ENCODE data around the gene FHAD1. TPM values are rescaled to one million over a fixed set of nuclear protein-coding genes. Genes with fewer than 3 reads are reported as not detected.

FHAD1 gene
- total and polyA plus RNA-seq, 2 donors (not counting 1 experiment from before 2014, with no cell fraction given), result not detected

DNA sequence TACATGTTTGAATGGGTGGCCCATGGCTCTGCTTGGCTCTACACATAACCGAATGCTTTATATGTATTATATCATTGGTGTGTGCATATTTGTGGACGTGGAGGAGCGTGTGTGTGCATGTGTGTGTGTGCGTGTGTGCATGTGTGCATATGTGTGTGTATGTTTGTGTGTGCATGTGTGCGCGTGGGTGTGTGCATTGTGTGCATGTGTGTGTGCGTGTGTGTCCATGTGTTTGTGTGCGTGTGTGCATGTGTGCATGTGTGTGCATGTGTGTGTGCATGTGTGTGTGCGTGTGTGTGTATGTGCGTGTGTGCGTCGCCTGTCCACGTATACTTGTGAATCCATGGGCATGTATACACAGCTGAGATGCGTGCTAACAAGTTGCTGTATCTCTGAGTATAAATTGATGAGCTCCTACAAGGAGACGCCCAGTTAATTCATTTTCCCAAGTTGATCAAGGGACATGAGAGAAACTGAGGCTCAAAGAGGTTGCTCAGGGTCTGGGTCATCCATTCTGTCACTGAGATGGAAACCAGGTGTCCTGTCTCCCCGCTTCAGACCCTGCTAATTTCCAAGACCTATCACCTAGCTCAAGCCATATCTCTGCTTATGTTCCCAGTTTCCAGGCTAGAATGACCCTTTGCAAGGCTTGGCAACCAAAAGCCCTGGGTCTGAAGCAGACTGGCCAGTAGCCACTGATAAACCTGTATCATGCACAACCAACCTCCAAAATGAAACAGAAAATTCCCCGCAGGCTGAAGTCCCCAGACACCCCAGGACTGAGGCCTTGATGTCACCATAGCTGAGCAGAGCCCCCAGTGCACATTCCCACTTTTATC is 188.4 kb downstream of the FHAD1 start:
- DNase-seq (no peak), ATAC-seq (ENCODE audit: low read depth) (no peak)
- Histone ChIP-seq H3K4me1 (ENCODE audit: control insufficient read depth in 2 of 2, insufficient read depth in 2 of 2, low read length in 2 of 2) (no peaks in the 10 kb centered on the region), H3K9me3 (ENCODE audit: control extremely low read depth in 1 of 3, control insufficient read depth in 2 of 3, insufficient read depth in 1 of 3, low read length in 2 of 3) (no peaks in the 10 kb centered on the region), H4K20me1 (ENCODE audit: control insufficient read depth, insufficient read depth, low read length, poor library complexity, severe bottlenecking) (peaks cover 7% of the 10 kb centered on the region), H3K27me3 (replicated peaks in 1 of 4; ENCODE audit: control extremely low read depth in 1 of 4, control insufficient read depth in 3 of 4, insufficient read depth in 4 of 4, low read length in 3 of 4) (no peaks in the 10 kb centered on the region), H3K4me2 (replicated peaks; ENCODE audit: low read depth, low read length, poor library complexity, severe bottlenecking) (no peak overlapping the region), H3K9ac (ENCODE audit: low read length) (no peak overlapping the region), H3K36me3 (replicated peaks in 1 of 2; ENCODE audit: control extremely low read depth in 1 of 2, control insufficient read depth in 1 of 2, extremely low read depth in 1 of 2, insufficient read depth in 2 of 2, low read length in 1 of 2) (peaks cover 0 to 2% of the 10 kb centered on the region in 2 experiments), H2AFZ (ENCODE audit: insufficient read depth, low read depth, low read length, poor library complexity, severe bottlenecking) (no peak overlapping the region), H3K4me3 (ENCODE audit: control extremely low read depth in 1 of 5, extremely low read depth in 1 of 5, insufficient read depth in 1 of 5, low read depth in 2 of 5, low read length in 4 of 5) (no peak overlapping the region), H3K79me2 (ENCODE audit: control insufficient read depth, insufficient read depth, low read length) (no peaks in the 10 kb centered on the region), H3K27ac (ENCODE audit: low read length in 2 of 2) (no peak overlapping the region)
- Mint-ChIP-seq H3K4me1 (no peaks in the 10 kb centered on the region), H3K27ac (no peak overlapping the region), H3K4me3 (no peak overlapping the region), H3K9me3 (ENCODE audit: insufficient read depth) (no peaks in the 10 kb centered on the region), H3K27me3 (no peaks in the 10 kb centered on the region)
- intact Hi-C loops (cut with micrococcal nuclease), result no loop called here
- TF ChIP-seq, protein P1, sequence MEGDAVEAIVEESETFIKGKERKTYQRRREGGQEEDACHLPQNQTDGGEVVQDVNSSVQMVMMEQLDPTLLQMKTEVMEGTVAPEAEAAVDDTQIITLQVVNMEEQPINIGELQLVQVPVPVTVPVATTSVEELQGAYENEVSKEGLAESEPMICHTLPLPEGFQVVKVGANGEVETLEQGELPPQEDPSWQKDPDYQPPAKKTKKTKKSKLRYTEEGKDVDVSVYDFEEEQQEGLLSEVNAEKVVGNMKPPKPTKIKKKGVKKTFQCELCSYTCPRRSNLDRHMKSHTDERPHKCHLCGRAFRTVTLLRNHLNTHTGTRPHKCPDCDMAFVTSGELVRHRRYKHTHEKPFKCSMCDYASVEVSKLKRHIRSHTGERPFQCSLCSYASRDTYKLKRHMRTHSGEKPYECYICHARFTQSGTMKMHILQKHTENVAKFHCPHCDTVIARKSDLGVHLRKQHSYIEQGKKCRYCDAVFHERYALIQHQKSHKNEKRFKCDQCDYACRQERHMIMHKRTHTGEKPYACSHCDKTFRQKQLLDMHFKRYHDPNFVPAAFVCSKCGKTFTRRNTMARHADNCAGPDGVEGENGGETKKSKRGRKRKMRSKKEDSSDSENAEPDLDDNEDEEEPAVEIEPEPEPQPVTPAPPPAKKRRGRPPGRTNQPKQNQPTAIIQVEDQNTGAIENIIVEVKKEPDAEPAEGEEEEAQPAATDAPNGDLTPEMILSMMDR (IDR thresholded peaks at IDR 0.05), result no peak
- TF ChIP-seq EZH2 (IDR thresholded peaks at IDR 0.05; ENCODE audit: borderline replicate concordance, insufficient read depth, low read depth, low read length, poor library complexity, severe bottlenecking), result no peak
- CTCF ChIA-PET, result interaction anchor here (0.6 to 9.6 kb wide), 3 partner anchors 17 to 307 kb away, joined by 3 to 292 read pairs (median 5); no protein-coding TSS in a partner anchor
- WGBS (ENCODE audit: insufficient coverage), result 96% methylated on average over 17 of the region's 17 CpGs
- POLR2A ChIA-PET, result no interaction called here

DNA sequence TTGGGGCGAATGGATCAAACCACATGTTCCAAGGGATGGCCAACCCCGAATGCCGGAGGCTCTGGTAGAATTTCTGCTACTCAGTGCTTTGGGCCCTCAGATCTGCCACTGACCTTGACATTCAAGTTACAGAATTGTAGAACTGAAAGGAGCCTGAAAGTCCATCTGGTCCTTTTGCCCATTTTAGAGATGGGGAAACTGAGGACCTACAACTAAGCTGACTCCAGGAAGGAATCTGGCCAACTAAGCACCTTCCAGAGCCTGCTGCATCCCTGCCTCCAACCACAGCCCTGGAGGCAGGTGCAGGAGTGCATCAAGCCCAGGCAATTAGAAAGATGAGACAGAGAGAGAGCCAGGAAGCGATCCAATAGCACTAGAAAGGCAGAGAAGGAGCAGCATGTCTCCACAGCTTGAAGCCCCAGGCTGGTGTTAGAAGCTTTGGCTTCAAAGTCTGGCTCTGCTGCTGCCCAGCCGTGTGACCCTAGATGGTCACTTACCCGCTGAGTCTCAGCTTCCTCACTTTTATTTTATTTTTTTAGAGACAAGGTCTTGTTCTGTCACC is 189.9 kb downstream of the FHAD1 start:
- no peaks in the 10 kb centered on the region for H3K4me1 Mint-ChIP-seq
- CTCF ChIA-PET, result interaction anchor here (0.5 to 2.6 kb wide), 2 partner anchors 114 to 138 kb away, joined by 5 to 11 read pairs; no protein-coding TSS in a partner anchor
- ATAC-seq (ENCODE audit: low read depth), result no peak
- Histone ChIP-seq H3K27ac (ENCODE audit: low read length in 2 of 2) (no peak overlapping the region), H3K4me1 (ENCODE audit: control insufficient read depth in 2 of 2, insufficient read depth in 2 of 2, low read length in 2 of 2) (no peaks in the 10 kb centered on the region), H3K4me2 (replicated peaks; ENCODE audit: low read depth, low read length, poor library complexity, severe bottlenecking) (no peak overlapping the region), H3K4me3 (ENCODE audit: control extremely low read depth in 1 of 5, extremely low read depth in 1 of 5, insufficient read depth in 1 of 5, low read depth in 2 of 5, low read length in 4 of 5) (no peak overlapping the region), H4K20me1 (ENCODE audit: control insufficient read depth, insufficient read depth, low read length, poor library complexity, severe bottlenecking) (no peaks in the 10 kb centered on the region), H3K79me2 (ENCODE audit: control insufficient read depth, insufficient read depth, low read length) (no peaks in the 10 kb centered on the region), H2AFZ (ENCODE audit: insufficient read depth, low read depth, low read length, poor library complexity, severe bottlenecking) (no peak overlapping the region), H3K27me3 (replicated peaks in 1 of 4; ENCODE audit: control extremely low read depth in 1 of 4, control insufficient read depth in 3 of 4, insufficient read depth in 4 of 4, low read length in 3 of 4) (no peaks in the 10 kb centered on the region), H3K36me3 (replicated peaks in 1 of 2; ENCODE audit: control extremely low read depth in 1 of 2, control insufficient read depth in 1 of 2, extremely low read depth in 1 of 2, insufficient read depth in 2 of 2, low read length in 1 of 2) (no peaks in the 10 kb centered on the region), H3K9me3 (ENCODE audit: control extremely low read depth in 1 of 3, control insufficient read depth in 2 of 3, insufficient read depth in 1 of 3, low read length in 2 of 3) (no peaks in the 10 kb centered on the region), H3K9ac (ENCODE audit: low read length) (no peak overlapping the region)
- intact Hi-C loops (cut with micrococcal nuclease), result no loop called here
- no peak for DNase-seq
- no peak for TF ChIP-seq EZH2 (IDR thresholded peaks at IDR 0.05; ENCODE audit: borderline replicate concordance, insufficient read depth, low read depth, low read length, poor library complexity, severe bottlenecking)
- TF ChIP-seq, protein P1 (IDR thresholded peaks at IDR 0.05), result no peak
- no peaks in the 10 kb centered on the region for H3K27me3 Mint-ChIP-seq
- no peak overlapping the region for H3K4me3 Mint-ChIP-seq
- POLR2A ChIA-PET, result no interaction called here
- H3K9me3 Mint-ChIP-seq (ENCODE audit: insufficient read depth), result no peaks in the 10 kb centered on the region
- no peak overlapping the region for H3K27ac Mint-ChIP-seq
- 98% methylated on average over 6 of the region's 6 CpGs for WGBS (ENCODE audit: insufficient coverage)
